Spinal cord (tissue), 10 donors: ENCODE measurements around the gene TMEM132A. TPM values are rescaled to one million over a fixed set of nuclear protein-coding genes. Genes with fewer than 3 reads are reported as not detected.
A peak's percentile ranks its signal among the peaks of the same experiment; 100 is the strongest.

Experiments used
- DNase-seq, 6 donors: peaks; one replicate each; pipeline versions ENCODE4 v3.0.0 to v3.0.0-alpha.2; 2013 to 2015; ENCODE audit warnings: low spot score in 6 of 6, low read depth in 4 of 6
- H3K27ac ChIP-seq: one replicate; pipeline ENCODE4 v1.5.1; 2013; ENCODE audit warnings: low read depth, low read length, control low read depth
- H3K27me3 ChIP-seq: one replicate; pipeline ENCODE4 v1.6.1; 2013; ENCODE audit warnings: low read length; ENCODE audit not compliant: control insufficient read depth, insufficient read depth
- H3K36me3 ChIP-seq: one replicate; pipeline ENCODE4 v1.6.1; 2013; ENCODE audit warnings: low read length; ENCODE audit not compliant: control insufficient read depth, insufficient read depth
- H3K4me1 ChIP-seq: one replicate; pipeline ENCODE4 v1.6.1; 2013; ENCODE audit warnings: low read length; ENCODE audit not compliant: control insufficient read depth, insufficient read depth
- H3K4me3 ChIP-seq: one replicate; pipeline ENCODE4 v1.5.1; 2013; ENCODE audit warnings: low read depth, low read length, control low read depth
- H3K9me3 ChIP-seq: one replicate; pipeline ENCODE4 v1.6.1; 2013; ENCODE audit warnings: low read length; ENCODE audit not compliant: control insufficient read depth, insufficient read depth
- WGBS: methylation state at CpG from one replicate; pipeline ENCODE4 v1.1.5; 2013; ENCODE audit warnings: missing lambda C conversion rate; ENCODE audit not compliant: insufficient coverage; 5-methylcytosine and 5-hydroxymethylcytosine counted together
- polyA plus RNA-seq, 2 donors: library from polyadenylated mRNA; unstranded; fragments of 120-200 nt; gene quantifications; one replicate each; pipeline ENCODE4 v1.2.1, GENCODE V29; 2013; ENCODE audit not compliant: insufficient read length in 2 of 2
- total RNA-seq, 2 donors: library from RNA; depleted of rRNA in 1 of 2; stranded (reverse); fragments of 120-200 nt in 1 of 2; fragments of >200 nt in 1 of 2; gene quantifications; one replicate each; pipeline versions ENCODE4 v1.2.3 to v1.2.4, GENCODE V29; 2013 to 2014
- donor health status: healthy.

TMEM132A gene
- total and polyA plus RNA-seq, 4 donors, result 59.0 to 222 (median 156) TPM

DNA sequence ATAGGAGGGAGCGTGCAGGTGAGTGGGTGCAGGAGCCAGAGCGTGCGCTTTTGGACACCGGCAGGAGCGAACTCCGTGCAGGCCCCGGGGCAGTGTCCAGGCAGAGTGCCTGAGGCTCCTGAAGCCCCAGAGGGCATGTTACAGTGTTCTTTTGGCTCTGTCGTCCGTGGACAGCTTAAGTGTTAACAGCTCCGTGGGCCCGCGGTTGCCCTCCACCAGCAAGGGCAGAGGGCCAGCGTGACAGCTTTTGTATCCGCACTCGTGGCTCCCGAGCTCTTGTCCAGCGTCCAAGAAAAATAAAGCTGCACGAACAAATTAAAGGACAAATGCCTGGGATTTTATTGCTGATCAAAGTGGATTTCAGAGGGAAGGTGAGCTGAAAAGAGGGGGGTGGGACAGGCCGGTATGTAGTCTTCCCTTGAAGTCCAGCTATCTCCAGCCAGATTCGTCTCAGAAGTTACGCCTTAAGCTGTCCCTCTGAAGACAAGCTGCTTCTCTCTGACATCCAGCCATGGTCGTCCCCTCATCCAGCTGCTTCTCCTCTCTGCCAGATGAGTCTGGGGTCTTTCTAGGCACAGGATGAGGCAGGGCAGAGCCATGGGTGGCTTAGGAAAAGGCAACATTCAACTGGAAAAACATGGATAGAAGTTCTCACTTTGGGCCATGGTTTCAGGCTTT, 11.3 kb upstream of the TMEM132A start:
- H3K27ac ChIP-seq, result peak overlapping the region; percentile 95
- H3K27me3 ChIP-seq, result peaks cover 3% of the 10 kb centered on the region
- WGBS, result 57% methylated on average over 22 of the region's 22 CpGs
- DNase-seq, result peak in 1 of 6 donors; percentile 6
- no peaks in the 10 kb centered on the region for H3K9me3 ChIP-seq
- peak overlapping the region; percentile 69 for H3K4me3 ChIP-seq
- peaks cover 29% of the 10 kb centered on the region for H3K4me1 ChIP-seq
- no peaks in the 10 kb centered on the region for H3K36me3 ChIP-seq

DNA sequence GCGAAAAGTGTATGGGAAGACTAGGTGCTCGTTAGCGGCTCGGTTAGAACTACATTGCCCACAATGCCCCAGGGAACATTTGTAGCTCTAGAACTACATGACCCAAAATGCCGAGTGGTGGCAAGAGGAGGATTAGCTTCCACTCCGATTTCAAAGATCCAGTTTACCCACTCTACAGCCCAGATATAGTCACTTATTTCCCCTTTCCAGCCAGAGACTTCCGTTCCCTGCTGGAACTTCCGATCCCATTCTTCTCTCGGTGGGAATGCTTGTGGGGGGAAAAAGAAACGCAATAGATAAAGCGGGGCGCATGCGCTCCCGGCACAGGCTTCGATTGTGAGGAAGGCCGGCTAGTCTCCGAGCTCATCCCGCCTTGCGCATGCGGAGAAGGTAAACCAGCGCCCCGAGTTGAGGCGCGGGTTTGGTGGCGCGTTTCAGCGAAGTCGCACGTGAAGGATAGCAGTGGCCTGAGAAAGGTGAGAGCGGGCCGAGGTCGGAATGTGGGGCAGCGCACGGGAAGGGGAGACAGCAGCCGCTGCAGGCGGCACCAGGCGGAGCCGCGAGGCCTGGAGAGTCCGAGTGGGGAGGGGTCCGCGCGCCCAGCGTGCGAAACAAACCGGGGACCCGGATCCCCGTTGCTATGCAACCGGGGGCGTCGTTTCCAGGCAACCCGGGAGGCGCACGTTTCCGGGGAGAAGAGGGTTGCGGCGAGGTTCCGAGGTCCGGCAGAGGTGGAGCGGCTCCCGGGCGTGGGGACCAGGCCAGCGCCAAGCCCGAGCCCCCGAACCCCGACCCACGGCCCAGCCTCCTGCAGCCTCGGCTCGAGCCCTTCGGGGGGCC, 10.2 kb upstream of the TMEM132A start, which contains the start of gene TMEM109:
TMEM109 (plus strand) TSS at position 366 of the 840 bp plus-strand sequence. CDS start 5,536 bp downstream, outside the sequence.
- Histone ChIP-seq H3K27ac (peak within 1 kb of the TSS; percentile 95), H3K4me1 (peaks cover 29% of the 10 kb centered on the region), H3K9me3 (no peaks in the 10 kb centered on the region), H3K27me3 (peaks cover 3% of the 10 kb centered on the region), H3K36me3 (no peaks in the 10 kb centered on the region), H3K4me3 (peak within 1 kb of the TSS; percentile 69)
- DNase-seq, result peak; percentile 89 to 99 (median 96)
- WGBS, result under 1% methylated on average over 63 of the region's 70 CpGs

DNA sequence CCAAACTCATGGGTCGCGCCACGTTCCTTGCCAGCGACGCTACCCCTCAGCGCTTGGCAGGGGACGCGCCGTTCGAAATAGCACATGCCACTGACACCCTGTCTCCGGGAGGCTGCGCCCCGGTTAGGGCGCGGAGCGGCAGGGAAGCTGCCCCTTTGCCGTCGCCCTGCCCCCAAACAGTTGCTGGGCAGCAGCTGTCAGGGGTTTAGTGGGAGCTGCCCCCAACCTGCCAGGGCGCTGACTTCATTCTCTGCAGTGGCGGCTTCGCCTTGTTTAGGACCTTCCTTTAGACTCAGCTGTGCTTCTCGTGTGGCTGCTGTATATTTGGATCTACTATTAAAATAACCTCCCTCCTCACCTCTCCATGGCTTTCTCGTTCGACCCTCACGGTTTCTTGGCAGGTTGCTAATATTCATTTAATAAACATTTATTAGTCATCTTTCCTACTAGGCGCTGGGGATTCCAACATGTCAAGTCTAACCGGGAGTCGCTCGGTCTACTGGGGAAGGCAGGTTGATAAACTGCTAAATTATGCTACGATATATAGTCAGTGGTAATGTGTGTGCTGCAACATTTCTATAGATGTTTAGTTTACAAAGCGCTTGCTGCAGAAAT, 9.5 kb upstream of the TMEM132A start:
- peak in 1 of 6 donors; percentile 43 for DNase-seq
- H3K27me3 ChIP-seq, result peaks cover 3% of the 10 kb centered on the region
- H3K9me3 ChIP-seq, result no peaks in the 10 kb centered on the region
- H3K4me1 ChIP-seq, result peaks cover 29% of the 10 kb centered on the region
- peak overlapping the region; percentile 69 for H3K4me3 ChIP-seq
- H3K27ac ChIP-seq, result peak overlapping the region; percentile 95
- WGBS, result under 1% methylated on average over 21 of the region's 31 CpGs
- H3K36me3 ChIP-seq, result peaks cover 4% of the 10 kb centered on the region

DNA sequence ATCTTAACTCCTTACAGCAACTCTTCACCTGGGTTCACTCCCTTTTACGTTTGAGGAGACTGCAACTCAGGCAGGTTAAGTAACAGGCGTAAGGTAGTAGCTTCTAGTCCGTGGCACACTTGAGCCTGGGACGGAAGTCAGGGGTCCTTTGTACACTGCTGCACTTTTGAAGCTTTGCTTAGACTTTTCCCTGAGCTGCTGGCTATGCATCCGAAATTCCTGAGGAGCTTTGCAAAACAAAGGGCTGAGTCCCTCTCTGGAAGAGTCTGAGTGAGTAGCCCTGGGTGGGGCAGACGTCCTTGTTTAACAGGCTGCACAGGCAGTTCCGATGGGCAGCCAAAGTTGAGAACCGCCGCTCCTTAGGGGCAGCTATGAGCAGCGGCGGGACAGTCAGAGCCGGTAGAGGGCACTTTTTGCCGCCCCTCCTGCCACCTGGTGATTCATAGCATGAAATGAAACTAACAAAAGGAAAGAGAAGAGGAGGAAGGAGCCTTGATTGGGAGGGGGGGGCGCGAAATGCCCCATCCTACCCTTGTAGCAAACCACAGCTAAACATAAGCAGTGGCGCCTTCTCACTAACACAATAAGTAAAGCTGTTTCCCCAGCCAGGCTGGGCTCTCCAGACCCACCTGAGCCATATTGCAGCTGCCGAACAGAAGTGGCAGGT, 8.9 kb upstream of the TMEM132A start:
- H3K27me3 ChIP-seq, result no peaks in the 10 kb centered on the region
- H3K9me3 ChIP-seq, result no peaks in the 10 kb centered on the region
- peak overlapping the region; percentile 69 for H3K4me3 ChIP-seq
- peaks cover 9% of the 10 kb centered on the region for H3K36me3 ChIP-seq
- peaks cover 29% of the 10 kb centered on the region for H3K4me1 ChIP-seq
- DNase-seq, result peak in 2 of 6 donors; percentile 50 to 62
- H3K27ac ChIP-seq, result peak overlapping the region; percentile 95
- 3% methylated on average over 15 of the region's 17 CpGs for WGBS

DNA sequence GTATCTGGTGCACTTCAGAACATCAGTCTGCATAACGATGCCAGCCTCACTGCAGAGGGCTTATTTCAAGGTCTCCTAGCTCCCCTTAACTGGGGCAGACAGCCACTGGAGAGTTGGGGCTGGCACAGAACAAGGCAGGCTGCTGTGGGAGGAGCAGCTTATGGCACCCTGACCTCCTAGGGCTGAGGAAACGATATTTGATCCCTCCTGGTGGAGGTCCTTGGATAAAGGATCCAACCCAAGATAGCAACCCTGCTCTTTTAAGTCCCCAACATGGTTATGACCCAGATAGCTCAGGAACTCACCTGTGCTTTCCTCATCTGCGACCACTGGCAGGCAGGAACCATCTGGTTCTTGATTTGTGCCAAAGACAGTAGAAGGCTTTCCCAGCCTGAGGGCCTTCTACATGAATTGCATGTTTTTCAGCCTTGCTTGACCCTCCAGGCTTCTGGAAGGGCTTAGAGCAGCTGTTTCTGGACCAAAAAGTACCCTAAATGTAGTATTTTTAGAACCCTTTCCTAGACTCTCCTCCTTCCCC, 7.5 kb upstream of the TMEM132A start:
- H3K27me3 ChIP-seq, result no peaks in the 10 kb centered on the region
- H3K36me3 ChIP-seq, result peaks cover 23% of the 10 kb centered on the region
- H3K27ac ChIP-seq, result no peak overlapping the region
- WGBS, result 62% methylated on average over 3 of the region's 3 CpGs
- peaks cover 35% of the 10 kb centered on the region for H3K4me1 ChIP-seq
- H3K4me3 ChIP-seq, result no peak overlapping the region
- no peaks in the 10 kb centered on the region for H3K9me3 ChIP-seq
- DNase-seq, result no peak

DNA sequence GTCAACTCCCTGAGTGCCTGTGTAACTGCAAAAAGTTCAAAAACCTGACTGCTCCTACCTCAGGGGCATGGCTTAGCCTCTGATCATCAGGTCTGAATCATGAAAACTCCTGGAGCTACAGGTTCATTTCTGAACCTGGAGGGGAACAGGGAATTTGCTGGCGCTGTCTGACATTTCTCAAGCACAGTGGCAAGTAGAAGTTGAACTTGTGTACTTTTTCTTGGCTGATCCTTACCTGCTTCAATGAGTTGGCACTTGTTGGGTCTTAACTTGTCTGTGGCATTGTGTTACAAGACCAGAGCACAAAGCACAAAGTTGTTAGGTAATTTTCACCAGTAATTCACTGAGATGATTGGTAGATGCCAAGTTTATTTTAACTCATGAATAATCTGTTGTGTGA, 7.0 kb upstream of the TMEM132A start:
- no peak for DNase-seq
- H3K4me1 ChIP-seq, result peaks cover 36% of the 10 kb centered on the region
- 90% methylated on average over 1 of the region's 1 CpG for WGBS
- no peak overlapping the region for H3K27ac ChIP-seq
- no peaks in the 10 kb centered on the region for H3K27me3 ChIP-seq
- H3K4me3 ChIP-seq, result no peak overlapping the region
- H3K36me3 ChIP-seq, result peaks cover 28% of the 10 kb centered on the region
- no peaks in the 10 kb centered on the region for H3K9me3 ChIP-seq

DNA sequence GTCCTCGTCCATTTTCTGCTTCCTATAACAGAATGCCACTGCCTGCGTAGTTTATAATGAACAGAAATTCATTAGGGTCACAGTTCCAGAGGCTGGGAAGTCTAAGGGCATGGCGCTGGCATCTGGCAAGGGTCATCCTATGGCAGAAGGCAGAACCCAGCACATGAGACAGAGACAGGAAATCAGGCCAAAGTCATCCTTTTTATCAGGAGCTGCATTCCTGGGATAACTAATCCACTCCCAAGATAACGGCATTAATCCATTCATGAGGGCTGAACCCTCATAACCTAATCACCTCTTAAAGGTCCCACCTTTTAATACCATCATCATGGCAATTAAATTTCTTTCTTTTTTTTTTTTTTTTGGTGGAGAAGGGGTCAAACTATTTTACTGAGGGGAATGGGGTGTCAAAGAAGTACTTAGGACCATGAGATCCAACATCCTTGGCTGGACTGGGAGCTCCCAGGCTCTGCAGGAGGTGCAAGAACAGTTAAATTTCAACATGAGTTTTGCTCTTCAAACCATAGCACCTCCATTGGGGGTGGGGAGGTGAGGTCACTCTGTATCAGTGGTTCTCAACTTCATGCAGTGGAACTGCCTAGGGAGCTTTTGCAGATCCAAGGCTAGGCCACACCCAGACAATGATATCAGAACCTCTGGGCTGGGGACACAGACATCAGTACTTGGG, 5.9 kb upstream of the TMEM132A start:
- H3K4me1 ChIP-seq, result peaks cover 33% of the 10 kb centered on the region
- H3K9me3 ChIP-seq, result no peaks in the 10 kb centered on the region
- no peak for DNase-seq
- H3K4me3 ChIP-seq, result no peak overlapping the region
- no peaks in the 10 kb centered on the region for H3K27me3 ChIP-seq
- no peak overlapping the region for H3K27ac ChIP-seq
- WGBS, result 100% methylated on average over 1 of the region's 4 CpGs
- H3K36me3 ChIP-seq, result peaks cover 37% of the 10 kb centered on the region

DNA sequence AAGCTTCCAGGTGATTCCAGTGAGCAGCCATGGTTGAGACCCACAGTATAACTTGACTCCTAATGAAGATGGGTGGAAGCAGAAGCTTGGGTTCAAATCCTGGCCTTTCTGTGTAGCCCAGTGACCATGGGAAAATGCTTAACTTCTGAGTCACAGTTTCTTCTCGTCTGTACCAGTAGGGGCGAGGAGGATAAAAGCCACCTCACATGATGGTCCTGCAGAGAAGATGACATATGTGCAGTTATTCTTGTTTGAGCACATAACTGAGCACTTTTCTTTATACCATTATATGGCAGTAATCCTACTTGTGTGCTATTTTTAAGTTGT, 5.4 kb upstream of the TMEM132A start:
- H3K4me3 ChIP-seq, result no peak overlapping the region
- WGBS, result no CpG with 5 or more reads among the region's 2 CpGs
- H3K4me1 ChIP-seq, result peaks cover 38% of the 10 kb centered on the region
- peaks cover 39% of the 10 kb centered on the region for H3K36me3 ChIP-seq
- H3K27ac ChIP-seq, result no peak overlapping the region
- H3K27me3 ChIP-seq, result no peaks in the 10 kb centered on the region
- H3K9me3 ChIP-seq, result no peaks in the 10 kb centered on the region
- DNase-seq, result no peak

DNA sequence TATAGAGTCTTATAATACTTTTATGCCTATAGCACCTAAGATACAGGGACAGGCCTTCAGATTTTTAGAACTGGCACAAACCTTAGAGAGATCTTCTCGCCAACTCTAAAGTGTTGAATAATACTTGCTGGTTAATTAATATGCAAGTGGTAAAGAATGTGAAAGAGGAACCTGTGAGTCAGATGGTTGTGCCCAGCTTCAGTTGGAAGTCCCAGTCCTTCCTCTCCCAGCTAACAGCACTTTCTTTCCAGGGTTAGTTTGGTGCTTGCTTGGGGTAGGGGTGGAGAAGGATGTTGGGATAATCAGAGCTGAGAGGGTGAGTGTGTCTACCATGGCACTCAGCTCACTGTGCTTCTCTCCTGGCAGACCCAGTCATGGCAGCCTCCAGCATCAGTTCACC, 4.9 kb upstream of the TMEM132A start:
- Histone ChIP-seq H3K4me1 (peaks cover 41% of the 10 kb centered on the region), H3K4me3 (no peak overlapping the region), H3K27ac (no peak overlapping the region), H3K27me3 (no peaks in the 10 kb centered on the region), H3K9me3 (no peaks in the 10 kb centered on the region), H3K36me3 (peaks cover 39% of the 10 kb centered on the region)
- no peak for DNase-seq
- WGBS, result no CpG with 5 or more reads among the region's 1 CpG
